Measurements from ENCODE around the gene ANXA11.
A peak's percentile ranks its signal among the peaks of the same experiment; 100 is the strongest.
"Not testable (repeated sequence)": the region's sequence is repeated elsewhere in the genome, so short reads cannot be mapped to it uniquely, and the experiment has no call there.

Gene ANXA11

DNA sequence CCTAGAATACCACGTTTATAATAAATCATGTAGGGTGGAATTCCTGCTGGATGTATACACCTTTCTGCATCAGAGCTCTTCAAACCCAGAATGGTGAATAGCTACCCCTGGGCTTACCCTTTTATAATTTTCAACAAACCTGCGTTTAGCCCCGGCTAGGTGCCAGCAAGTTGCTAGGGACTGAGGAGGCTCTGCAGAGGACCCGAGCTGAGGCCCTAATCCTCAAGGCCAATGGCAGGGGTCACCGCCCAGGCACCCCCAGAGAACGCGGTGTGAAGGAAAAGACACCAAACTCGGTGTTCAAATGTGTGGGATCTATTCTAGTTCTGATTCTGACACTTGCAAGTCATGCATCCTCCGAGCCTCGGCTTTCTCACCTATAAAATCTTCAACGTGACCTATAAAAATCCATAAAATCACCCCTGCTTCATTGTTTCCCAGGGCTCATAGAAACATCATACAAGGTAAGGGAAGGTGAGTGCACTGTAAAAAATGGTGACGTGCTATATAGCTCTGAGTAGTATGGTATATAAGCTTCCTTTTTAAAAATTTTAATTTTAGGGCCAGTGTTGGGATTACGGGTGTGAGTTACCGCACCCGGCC is 2.5 kb upstream of the ANXA11 start:
- no peak for DNase-seq (ENCODE audit: low read depth)

DNA sequence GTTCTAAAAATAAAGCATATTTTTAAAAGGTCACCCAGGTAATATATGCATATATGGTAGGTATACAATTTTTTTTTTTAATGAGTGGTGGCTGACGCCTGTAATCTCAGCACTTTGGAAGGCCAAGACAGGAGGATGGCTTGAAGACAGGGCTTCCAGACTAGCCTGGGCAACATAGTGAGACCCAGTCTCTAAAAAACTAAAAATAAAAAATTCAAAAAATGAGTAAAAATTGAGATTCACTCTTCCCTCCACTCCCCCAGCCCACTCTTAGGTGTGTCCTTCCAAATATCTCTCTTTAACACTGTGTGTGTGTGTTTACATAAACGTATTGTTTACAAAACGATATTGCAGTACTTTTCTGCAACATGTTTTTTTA is 929 bp upstream of the ANXA11 start:
- no peak for DNase-seq (ENCODE audit: low read depth)

DNA sequence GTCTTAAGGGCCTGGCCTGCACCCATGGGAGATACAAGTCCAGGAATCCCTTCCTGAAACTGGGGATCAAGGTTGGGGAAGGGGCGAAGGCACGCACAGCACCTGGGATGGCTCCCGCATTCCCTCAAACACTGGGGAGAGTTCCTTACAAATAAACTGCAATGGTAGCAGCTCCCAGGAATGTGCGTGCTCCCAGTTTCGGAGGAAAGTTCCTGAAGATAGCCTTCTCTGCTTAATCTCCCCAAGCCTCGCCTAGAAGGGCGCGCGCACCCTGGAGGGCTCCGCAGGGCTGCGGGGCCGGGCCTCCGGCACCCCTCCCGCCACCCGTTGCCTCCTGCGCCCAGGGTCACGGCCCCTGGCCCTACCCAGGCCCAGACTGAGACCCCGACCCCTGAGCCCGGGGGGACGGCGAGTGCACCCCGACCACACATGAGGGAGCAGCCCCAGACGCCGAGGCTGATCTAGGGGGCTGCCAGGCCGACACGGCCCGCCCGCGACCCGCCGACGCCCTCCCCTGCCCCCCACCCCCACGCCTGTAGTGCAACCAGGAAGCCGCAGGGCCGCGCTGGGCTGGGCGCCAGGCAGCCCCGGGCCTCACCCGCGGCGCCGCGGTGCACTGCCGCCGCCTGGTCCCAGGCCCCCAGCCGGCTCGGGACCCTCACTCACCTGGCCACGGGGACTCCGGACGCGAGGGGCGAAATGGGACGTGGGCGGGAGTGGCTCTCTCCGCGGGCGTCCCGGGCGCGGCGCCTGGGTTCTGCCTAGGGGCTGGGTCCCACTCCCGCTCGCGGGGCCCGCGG is 460 bp downstream of the ANXA11 start:
- DNase-seq (ENCODE audit: low read depth), result no peak

DNA sequence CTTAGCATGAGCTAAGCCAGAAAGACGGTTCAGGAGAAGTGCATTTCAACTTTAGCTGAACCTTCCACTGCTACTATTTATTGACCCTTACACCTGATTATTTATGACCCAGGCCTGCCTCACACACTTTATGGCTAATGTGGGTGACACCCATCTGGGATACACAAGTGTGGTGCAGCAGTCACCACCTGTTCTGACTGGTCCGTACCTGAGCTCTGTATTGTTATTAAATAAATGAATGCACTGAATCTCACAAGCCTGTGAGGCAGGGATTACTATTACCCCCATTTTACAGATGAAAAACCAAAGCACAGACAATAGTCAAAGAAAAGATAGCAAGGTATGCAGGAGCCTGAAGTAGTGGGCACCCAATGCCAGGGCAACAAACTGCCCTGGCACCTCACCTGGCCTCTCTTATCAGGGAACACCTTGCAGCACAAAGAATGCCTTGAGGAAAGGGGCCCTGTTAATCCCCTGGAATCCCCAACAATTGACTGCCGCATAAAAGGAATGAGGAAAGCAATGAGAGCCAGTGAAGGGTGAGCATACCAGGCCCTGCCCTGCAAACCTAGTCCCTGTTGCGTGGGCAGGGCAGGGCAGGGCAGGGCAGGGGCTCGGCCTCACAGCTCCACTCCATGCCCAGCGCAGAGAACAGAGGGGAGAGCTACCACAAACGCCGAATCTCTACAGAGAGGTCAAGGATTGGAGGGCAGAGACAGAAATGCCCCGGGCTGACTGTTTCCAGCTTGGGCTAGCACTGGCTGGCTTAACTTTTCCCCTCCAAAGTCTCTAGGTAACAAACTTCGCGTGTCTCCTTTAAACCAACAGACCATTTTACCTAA is 1.3 kb downstream of the ANXA11 start:
- no peak for DNase-seq (ENCODE audit: low read depth)

DNA sequence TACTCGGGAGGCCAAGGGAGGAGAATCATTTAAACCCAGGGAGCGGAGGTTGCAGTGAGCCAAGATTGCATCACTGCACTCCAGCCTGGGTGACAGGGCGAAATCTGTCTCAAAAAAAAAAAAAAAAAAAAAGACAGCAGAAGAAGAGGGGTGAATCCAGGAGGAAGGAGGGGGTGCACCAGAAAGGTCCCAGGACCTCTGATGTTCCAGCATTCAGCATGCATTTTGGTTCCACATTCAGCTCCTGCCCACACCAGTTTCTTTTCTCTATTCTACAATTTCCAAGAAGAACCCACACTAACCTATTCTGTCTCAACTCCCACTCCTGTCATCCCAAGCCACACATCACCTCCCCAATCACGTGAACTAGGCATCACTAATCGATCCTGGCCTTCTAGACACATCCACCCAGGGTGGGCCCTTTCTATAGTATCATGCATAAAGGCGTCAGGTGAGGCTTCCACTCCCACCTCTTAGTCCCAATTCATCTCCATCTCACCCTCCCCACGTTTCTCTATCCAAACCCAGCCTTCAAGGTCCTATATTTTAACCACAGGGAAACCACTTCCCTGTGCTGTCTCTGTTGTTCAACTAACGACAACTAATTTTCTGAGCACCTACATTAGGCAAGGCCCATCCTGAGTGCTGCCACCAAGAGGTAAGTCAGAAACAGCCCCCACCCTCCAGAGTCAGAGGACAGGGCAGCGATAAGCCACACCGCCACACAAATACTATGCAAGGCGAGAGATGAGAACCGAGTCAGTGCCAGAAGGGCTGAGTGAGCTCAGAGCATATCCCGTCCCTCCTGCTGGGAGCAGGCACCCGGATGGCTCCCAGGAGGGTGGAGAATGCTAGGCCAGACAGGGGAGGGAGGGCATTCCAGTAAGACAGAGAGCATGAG is 2.2 kb downstream of the ANXA11 start:
- peak; percentile 86 for DNase-seq (ENCODE audit: low read depth)

DNA sequence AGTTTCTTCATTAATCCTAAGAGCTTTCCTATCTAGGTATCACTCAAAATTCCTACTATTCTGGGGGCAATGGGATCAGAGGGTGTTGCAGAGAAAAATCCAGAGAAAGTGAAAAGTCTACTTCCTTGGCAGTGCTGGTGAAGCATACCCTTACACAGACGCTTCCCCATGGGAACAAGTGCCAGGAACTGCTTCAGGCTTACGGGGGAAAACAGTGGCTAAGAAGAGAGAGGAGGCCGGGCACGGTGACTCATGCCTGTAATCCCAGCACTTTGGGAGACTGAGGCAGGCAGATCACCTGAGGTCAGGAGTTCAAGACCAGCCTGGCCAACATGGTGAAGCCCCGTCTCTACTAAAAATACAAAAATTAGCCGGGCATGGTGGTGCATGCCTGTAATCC is 2.8 kb downstream of the ANXA11 start:
- not testable (repeated sequence) for DNase-seq (ENCODE audit: low read depth)

DNA sequence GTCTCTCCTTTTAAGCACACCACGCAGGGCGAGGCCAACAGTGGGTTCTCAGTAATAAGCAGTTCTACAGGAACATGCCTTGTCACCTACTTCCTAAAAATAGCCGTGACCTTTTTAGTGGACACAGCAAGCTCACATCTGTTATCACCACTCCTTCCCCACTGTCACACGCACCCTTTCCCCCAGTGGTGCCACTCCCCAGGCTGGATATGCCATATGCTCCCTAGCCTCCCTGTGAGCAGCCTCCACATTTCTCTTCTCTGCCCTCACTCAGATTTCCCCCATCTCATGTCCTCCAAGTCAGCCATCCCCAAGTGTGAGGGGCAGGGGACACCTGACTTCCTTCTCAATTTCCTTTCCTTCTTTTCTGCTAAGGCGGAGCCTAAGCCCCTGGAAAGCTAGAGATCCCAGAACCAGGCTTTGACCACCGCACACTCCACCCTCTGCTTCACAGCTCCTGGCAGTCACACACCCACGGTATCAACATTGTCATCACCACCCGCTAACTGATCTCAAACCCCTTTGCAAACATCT is 3.7 kb downstream of the ANXA11 start:
- DNase-seq (ENCODE audit: low read depth), result no peak

DNA sequence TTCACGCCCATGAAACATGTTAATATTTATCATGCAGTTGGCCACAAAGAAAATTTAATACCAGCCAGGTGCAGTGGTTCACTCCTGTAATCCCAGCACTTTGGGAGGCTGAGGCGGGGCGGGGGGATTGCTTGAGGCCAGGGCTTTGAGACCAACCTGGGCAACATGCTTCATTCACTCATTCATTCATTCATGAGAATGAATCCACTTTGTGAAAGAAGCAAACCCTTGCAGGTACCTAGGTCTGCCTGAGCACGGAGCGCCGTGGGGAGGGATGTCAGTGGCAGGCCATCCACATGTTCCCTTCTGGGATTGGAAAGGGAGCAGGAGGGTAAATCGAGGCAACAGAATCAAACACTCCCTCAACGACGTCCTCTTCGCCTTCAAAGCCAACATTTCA is 4.7 kb downstream of the ANXA11 start:
- DNase-seq (ENCODE audit: low read depth), result no peak

DNA sequence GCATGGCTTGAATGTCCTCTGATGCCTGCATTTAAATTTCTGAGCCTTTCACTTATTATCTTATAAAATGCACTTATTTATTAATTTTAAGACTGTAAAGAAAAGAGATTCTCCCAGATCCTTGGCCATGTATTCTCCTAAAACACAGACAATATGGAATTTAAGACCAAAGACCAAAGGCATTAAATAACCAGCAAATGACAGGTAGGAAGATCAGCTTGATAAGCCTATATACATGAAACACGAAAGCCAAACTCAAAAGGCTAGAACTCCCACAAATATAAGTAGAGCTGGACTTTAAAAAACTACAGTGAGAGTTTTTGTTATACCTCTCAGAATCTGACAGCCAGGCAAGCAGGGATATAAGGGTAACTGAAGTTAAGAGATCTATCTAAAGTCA is 5.1 kb downstream of the ANXA11 start:
- DNase-seq (ENCODE audit: low read depth), result no peak

DNA sequence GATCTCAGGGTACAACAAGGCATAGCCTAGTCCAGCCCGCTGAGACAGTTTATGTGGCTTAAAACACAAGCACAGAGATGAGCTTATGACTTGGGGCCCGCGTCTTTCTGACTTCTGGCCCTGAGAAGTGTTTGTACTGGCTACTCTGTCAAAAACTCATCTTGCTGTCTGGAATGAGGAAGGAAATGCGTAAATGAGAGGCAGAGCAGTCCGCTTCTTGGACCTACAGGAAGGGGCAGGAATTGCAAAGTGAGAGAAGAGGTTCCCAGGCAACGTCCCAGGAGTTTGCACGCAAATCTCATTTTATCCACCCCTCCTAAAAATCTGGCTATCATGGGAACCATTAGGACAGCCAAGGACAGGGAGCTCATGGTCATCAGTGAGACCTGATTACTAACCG is 5.5 kb downstream of the ANXA11 start:
- DNase-seq (ENCODE audit: low read depth), result peak; percentile 81

DNA sequence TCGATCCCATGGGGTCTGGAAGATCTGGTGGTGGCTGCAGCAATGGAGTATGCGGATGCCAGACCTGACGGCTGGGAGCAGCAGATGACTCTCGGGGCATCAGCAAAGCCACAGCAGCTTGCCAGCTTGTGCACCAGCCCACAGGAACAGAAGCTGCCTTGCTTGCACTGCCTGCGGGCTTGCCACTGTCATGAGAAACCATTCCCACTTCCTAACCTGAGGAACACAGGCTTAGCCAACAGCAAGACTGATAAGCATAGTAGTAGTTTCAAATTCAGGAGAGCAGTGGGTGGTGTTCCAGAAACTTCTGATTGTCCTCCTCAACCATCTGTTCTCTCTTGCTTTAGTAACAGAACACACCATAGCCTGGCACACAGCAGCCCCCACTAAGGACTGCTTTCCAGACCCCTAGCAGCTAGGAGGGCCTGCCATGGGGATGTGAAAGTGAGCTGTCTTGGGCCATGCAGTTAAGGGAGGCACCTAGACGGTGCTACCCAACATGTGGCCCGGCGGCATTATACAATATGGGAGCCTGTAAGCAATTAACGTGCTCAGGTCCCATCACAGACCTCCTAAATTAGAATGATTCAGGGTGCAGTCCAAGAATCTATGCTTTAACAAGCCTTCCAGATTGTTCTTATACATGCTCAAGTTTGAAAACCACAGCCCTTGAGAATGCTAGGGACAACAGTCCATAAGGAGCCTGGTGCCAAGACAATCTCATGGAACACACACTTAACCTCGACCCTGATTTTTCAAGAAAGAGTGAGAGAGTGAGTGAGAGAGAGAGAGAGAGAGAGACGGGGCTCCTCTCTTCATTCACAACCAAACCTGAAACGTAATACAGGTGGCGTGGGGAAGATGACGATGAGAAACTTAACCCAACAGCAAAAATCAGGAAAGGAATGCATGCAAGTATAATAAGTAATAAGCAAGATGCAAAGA is 7.1 kb downstream of the ANXA11 start:
- no peak for DNase-seq (ENCODE audit: low read depth)

DNA sequence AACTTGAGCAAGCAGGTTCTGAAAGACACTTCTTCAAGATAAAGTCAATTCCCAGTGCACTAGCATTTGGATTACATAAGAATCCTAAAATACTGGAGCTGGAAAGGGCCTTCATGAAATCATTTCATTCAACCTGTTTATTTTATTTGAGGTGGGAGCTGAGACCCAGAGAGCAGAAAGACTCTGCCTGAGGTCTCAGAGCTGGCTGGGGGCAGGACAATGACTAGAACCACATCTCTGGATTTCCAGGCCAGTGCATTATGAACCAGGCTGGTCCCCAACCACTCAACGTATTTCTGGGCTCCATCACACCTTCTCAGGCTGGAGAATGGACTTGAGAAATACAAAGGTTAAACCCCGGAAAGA is 8.4 kb downstream of the ANXA11 start:
- DNase-seq (ENCODE audit: low read depth), result no peak

DNA sequence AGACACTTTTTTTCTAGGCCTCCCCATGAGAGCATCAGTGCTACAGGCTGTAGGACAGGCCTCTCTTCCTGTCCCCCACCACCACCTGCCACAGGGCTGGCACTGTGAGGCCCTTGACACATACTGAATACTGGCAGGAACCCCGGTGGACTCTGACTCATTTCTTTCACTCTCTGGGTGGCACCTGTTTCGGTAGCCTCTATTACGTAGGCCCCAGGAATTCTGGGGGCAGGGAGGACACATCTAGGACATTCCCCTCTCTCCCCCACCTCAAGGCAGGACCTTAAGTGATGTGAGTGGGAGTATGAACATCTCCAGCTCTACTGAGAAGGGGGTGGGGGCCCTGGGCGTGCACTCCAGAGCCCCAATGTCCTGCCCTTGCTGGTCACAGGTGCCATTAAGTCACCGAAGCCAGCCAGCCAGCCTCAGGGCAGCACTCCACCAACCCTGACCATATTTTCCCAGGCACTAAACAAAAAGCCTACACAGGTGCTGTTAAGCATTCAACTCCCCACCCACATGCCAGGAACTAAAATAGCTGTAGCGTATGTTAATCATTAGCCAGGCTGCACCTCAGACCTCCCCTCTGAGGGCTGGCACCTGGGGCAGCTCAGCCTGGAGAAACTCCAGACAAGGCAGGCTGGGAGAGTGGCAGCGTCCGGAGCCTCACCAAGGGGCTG is 8.9 kb downstream of the ANXA11 start:
- no peak for DNase-seq (ENCODE audit: low read depth)

DNA sequence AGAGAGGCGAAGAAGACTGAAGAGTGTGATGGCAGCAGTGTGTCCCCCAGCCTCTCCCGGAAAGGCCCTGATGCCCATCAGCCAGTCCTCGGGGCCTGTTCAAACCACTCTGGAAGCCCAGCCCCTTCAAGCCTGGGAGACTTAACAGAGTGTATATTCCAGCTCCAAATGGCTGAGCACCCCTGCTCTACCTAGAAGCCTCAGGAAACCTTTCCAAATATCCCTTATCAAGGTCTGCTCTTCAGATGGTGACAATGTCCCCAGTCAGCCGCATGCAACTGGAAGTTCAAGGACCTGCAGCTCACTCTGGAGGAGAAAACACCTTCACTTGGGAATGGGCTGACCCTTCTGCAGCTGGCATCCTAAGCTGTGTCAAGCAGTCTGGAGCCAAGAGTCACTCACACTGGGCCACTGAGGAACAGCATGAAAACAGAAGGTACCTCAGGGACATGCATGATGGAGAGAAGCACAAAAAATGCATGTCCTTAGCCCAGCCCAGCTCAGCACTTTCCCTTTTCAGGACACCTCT is 10.2 kb downstream of the ANXA11 start:
- no peak for DNase-seq (ENCODE audit: low read depth)

DNA sequence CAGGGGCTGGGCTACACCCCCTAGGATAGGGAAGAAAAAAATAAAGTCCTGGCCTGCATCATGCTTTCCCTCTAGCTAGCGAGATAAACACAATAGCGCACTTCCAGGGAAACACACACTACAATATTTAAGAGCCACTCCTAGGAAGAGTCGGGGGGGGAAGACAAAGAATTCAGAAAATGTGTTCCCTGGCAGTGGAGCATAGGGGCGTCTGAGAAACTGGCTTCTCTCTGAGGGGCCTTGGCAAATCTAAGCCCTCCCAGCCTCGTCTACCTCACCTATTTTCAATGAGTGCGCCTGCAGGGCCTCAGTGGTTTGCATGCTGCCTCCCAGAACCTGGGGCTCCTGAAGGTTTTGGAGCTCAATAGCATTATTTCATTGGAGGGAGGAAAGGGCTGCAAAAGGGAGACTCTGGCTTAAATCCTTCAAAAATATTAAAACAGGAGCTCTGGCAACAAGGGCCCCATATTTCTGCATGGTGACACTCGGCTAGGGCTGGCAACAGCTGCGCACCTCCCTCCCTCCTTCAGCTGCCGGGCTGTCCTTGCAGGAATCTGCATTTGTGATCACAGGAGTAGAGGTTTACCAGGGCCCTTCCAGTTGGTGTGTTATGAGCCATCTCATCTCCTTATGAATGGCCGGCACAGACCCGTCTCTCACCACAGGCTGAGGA is 10.8 kb downstream of the ANXA11 start:
- DNase-seq (ENCODE audit: low read depth), result no peak

DNA sequence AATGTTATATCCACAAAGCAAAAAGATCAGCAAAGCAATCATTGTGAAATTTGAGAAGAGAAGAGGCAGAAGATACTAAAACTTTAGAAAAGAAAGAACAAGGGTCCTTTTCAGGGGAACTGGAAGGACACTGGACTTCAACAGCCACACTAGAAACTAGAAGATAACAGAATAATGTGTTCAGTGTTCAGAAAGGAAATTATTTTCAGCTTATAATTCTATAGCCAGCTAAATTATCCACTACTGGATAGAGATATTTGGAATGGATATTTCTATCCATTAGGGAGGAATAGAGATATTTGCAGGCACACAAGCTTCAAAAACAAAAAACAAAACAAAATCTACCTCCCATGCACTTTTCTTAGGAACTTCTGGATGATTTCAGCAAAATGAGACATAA is 12.8 kb downstream of the ANXA11 start:
- no peak for DNase-seq (ENCODE audit: low read depth)

DNA sequence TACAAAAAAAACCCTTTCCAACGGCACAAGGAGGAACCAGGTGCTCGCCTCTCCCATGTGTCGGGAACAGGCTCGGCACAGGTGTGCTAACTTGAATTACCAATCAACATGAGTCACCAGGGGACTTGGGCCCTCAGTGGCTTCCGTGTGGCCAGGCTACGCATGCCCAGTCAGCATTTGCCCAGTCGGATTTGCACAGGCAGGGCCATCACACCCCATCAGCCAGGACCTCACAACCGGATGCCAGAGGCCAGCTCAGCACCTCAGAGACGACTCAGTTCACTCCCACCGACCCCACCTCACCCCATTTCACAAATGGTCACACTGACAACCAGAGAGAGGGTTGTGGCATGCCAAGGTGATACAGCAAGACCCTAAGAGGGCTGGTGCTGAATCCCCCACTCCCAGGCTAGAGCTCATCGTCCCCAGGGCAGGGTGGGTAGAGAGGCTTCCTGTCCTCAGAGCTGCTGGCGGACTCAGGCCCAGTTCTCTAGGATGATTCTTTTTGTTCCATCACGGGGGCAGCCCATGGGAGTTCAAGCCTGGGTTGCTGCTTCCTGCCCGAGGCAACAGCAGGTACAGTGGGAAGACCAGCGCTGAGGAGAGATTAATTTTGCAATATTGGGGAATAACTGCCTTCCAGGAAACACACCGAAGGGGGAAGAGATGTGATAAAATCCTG is 13.6 kb downstream of the ANXA11 start:
- DNase-seq (ENCODE audit: low read depth), result no peak

DNA sequence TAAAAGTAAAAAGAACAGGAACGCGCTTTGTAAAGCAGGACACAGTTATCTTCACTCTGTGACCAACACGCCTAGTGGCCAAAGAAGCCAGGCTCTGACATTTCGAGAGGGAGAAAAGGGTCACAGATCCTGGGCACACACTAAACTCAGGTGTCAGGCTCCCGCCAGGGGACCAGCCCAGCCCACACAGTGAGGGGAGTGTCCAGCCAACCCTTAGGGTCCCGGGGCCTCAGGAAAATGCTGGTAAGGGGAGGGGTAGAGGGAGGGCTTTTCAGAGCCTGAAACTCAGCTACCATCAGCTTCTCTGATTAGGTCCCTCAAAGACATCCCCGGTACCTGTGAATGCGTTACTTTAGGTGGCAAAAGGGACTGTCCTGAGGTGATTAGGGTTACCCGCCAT is 16.6 kb downstream of the ANXA11 start:
- DNase-seq (ENCODE audit: low read depth), result no peak

Data from fibroblast of gingiva (primary cell).